Smooth muscle cell (in vitro differentiated cells): ENCODE data around the gene CENPE. TPM values are rescaled to one million over a fixed set of nuclear protein-coding genes. Genes with fewer than 3 reads are reported as not detected.
A peak's percentile ranks its signal among the peaks of the same experiment; 100 is the strongest.

Experiments
- DNase-seq: peaks from one replicate; lab custom pipeline; 2025; ENCODE audit not compliant: unreplicated experiment; lab: John Stamatoyannopoulos, UW
- H2AFZ ChIP-seq: fragments of 200-600 bp; sonication (generic); 2 replicates; pipeline ENCODE4 v1.6.0; 2016; ENCODE audit warnings: antibody characterized with exemption, low read depth, mild to moderate bottlenecking
- H3F3A ChIP-seq: fragments of 200-600 bp; sonication (generic); 2 replicates; pipeline ENCODE4 v1.6.0; 2017; ENCODE audit warnings: antibody characterized with exemption, low read depth
- H3K27ac ChIP-seq: fragments of 200-600 bp; sonication (generic); 2 replicates; pipeline ENCODE4 v1.5.1; 2016; ENCODE audit warnings: low read depth, mild to moderate bottlenecking
- H3K27me3 ChIP-seq: fragments of 200-600 bp; sonication (generic); 2 replicates; pipeline ENCODE4 v1.6.1; 2016; ENCODE audit warnings: low read depth, mild to moderate bottlenecking
- H3K36me3 ChIP-seq: fragments of 200-600 bp; sonication (generic); 2 replicates; pipeline ENCODE4 v1.5.1; 2016; ENCODE audit warnings: low read depth
- H3K4me1 ChIP-seq: fragments of 200-600 bp; sonication (generic); 2 replicates; pipeline ENCODE4 v1.5.1; 2016; ENCODE audit warnings: low read depth
- H3K4me2 ChIP-seq: fragments of 200-600 bp; sonication (generic); 2 replicates; pipeline ENCODE4 v1.6.0; 2016; ENCODE audit warnings: mild to moderate bottlenecking
- H3K4me3 ChIP-seq: fragments of 200-600 bp; sonication (generic); 2 replicates; pipeline ENCODE4 v1.5.1; 2016; ENCODE audit warnings: mild to moderate bottlenecking
- H3K79me2 ChIP-seq: fragments of 200-600 bp; sonication (generic); 2 replicates; pipeline ENCODE4 v1.6.0; 2016; ENCODE audit warnings: low read depth, mild to moderate bottlenecking
- H3K9ac ChIP-seq: fragments of 200-600 bp; sonication (generic); 2 replicates; pipeline ENCODE4 v1.6.0; 2016; ENCODE audit warnings: low read depth
- H3K9me3 ChIP-seq: fragments of 200-600 bp; sonication (generic); replicated peaks from 2 replicates; pipeline ENCODE4 v1.5.1; 2016; ENCODE audit warnings: low read depth
- H4K20me1 ChIP-seq: fragments of 200-600 bp; sonication (generic); 2 replicates; pipeline ENCODE4 v1.6.0; 2016; ENCODE audit warnings: low read depth
- CTCF ChIP-seq: fragments of 200-600 bp; sonication (generic); IDR thresholded peaks from 2 replicates; pipeline ENCODE4 v1.5.1; 2017; ENCODE audit warnings: borderline replicate concordance, mild to moderate bottlenecking, antibody characterized with exemption; ENCODE audit not compliant: insufficient read depth, poor library complexity, severe bottlenecking
- WGBS: methylation state at CpG from one replicate; pipeline ENCODE4 v1.1.7; 2016; ENCODE audit warnings: low lambda C conversion rate; 5-methylcytosine and 5-hydroxymethylcytosine counted together
- polyA plus RNA-seq: library from polyadenylated mRNA; unstranded; fragments of >200 nt; fragmentation: Nextera tagmentation; extraction: Ambion mirVana; gene quantifications from 2 replicates; pipeline ENCODE4 v1.2.1, GENCODE V29; 2016
- total RNA-seq: library from RNA; depleted of rRNA; stranded (reverse); fragments of >200 nt; gene quantifications from 2 replicates; pipeline ENCODE4 v1.2.3, GENCODE V29; 2014

CENPE gene
- total and polyA plus RNA-seq, 2 experiments from 2014 or later, result 2.4 to 5.6 TPM

GRCh38 chr4:103075894-103076746 is 122.0 kb downstream of the CENPE start:
- peak; percentile 54 for DNase-seq
- H3K79me2 ChIP-seq, result peaks cover 4% of the 10 kb centered on the region

GRCh38 chr4:103075435-103075893 is 122.7 kb downstream of the CENPE start:
- H4K20me1 ChIP-seq, result no peaks in the 10 kb centered on the region
- H3K9me3 ChIP-seq, result no peaks in the 10 kb centered on the region
- peak overlapping the region; percentile 97 for H2AFZ ChIP-seq
- no peak overlapping the region for H3K27ac ChIP-seq
- TF ChIP-seq CTCF, result no peak
- no peak for DNase-seq
- H3K36me3 ChIP-seq, result no peaks in the 10 kb centered on the region
- 45% methylated on average over 4 of the region's 4 CpGs for WGBS
- peak overlapping the region; percentile 81 for H3K4me3 ChIP-seq
- peaks cover 4% of the 10 kb centered on the region for H3K79me2 ChIP-seq
- no peaks in the 10 kb centered on the region for H3K4me1 ChIP-seq
- no peaks in the 10 kb centered on the region for H3K27me3 ChIP-seq
- H3K9ac ChIP-seq, result no peak overlapping the region
- no peaks in the 10 kb centered on the region for H3F3A ChIP-seq
- H3K4me2 ChIP-seq, result peak overlapping the region; percentile 93

More at GRCh38 chr4:103075894-103076746, 122.0 kb downstream of the CENPE start:
- peak overlapping the region; percentile 50 for H3K9ac ChIP-seq
- H4K20me1 ChIP-seq, result no peaks in the 10 kb centered on the region
- H3K27me3 ChIP-seq, result no peaks in the 10 kb centered on the region
- 2% methylated on average over 82 of the region's 82 CpGs for WGBS
- no peaks in the 10 kb centered on the region for H3K9me3 ChIP-seq
- H3K4me3 ChIP-seq, result peak overlapping the region; percentile 81
- no peaks in the 10 kb centered on the region for H3F3A ChIP-seq
- H2AFZ ChIP-seq, result peak overlapping the region; percentile 97
- TF ChIP-seq CTCF, result no peak
- no peaks in the 10 kb centered on the region for H3K4me1 ChIP-seq
- no peaks in the 10 kb centered on the region for H3K36me3 ChIP-seq
- H3K4me2 ChIP-seq, result peak overlapping the region; percentile 93
- peak overlapping the region; percentile 20 for H3K27ac ChIP-seq

GRCh38 chr4:103074744-103075434 is 123.3 kb downstream of the CENPE start:
- no peak overlapping the region for H3K9ac ChIP-seq
- peaks cover 4% of the 10 kb centered on the region for H3K79me2 ChIP-seq
- TF ChIP-seq CTCF, result no peak
- WGBS, result 84% methylated on average over 9 of the region's 9 CpGs
- H3K4me3 ChIP-seq, result no peak overlapping the region
- no peaks in the 10 kb centered on the region for H3K9me3 ChIP-seq
- H3K27me3 ChIP-seq, result no peaks in the 10 kb centered on the region
- H3F3A ChIP-seq, result no peaks in the 10 kb centered on the region
- no peaks in the 10 kb centered on the region for H3K4me1 ChIP-seq
- H3K36me3 ChIP-seq, result no peaks in the 10 kb centered on the region
- H4K20me1 ChIP-seq, result no peaks in the 10 kb centered on the region
- no peak for DNase-seq
- H3K4me2 ChIP-seq, result no peak overlapping the region
- no peak overlapping the region for H3K27ac ChIP-seq
- no peak overlapping the region for H2AFZ ChIP-seq
